ENCODE measurements around the gene DDX42.

The DDX42 gene

DNA sequence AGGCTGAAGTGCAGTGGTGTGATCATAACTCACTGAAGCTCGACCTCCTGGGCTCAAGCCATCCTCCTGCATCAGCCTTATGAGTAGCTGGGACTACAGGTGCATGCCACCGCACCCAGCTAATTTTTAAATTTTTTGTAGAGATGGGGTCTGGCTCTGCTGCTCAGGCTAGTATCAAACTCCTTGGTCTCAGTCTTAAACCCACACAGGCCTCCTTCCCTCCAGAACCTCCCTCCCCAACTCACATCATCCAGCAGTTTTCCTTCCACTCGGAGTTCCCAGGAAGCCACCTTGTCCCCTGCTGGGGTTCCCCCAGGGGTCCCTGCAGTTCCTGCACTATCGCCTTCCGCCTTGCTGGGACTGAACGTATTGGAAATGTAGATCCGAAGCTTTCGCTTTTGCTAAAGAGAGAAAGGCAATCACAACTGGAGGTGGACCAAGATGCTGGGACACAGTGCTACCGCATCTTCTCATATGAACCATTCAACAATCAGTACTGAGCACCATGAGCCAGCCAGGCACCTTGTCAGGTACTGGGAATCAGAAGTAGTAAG is 61.3 kb downstream of the DDX42 start:
- in situ Hi-C loops (cut with MboI; ENCODE audit: low sequenced_read_pairs, unreplicated experiment), result no loop called here
- DNase-seq (ENCODE audit: low spot score), result no peak
- TF ChIP-seq, protein P1, sequence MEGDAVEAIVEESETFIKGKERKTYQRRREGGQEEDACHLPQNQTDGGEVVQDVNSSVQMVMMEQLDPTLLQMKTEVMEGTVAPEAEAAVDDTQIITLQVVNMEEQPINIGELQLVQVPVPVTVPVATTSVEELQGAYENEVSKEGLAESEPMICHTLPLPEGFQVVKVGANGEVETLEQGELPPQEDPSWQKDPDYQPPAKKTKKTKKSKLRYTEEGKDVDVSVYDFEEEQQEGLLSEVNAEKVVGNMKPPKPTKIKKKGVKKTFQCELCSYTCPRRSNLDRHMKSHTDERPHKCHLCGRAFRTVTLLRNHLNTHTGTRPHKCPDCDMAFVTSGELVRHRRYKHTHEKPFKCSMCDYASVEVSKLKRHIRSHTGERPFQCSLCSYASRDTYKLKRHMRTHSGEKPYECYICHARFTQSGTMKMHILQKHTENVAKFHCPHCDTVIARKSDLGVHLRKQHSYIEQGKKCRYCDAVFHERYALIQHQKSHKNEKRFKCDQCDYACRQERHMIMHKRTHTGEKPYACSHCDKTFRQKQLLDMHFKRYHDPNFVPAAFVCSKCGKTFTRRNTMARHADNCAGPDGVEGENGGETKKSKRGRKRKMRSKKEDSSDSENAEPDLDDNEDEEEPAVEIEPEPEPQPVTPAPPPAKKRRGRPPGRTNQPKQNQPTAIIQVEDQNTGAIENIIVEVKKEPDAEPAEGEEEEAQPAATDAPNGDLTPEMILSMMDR (IDR thresholded peaks at IDR 0.05; ENCODE audit: borderline replicate concordance, control extremely low read depth, extremely low read depth, insufficient read depth, missing control alignments), result no peak

DNA sequence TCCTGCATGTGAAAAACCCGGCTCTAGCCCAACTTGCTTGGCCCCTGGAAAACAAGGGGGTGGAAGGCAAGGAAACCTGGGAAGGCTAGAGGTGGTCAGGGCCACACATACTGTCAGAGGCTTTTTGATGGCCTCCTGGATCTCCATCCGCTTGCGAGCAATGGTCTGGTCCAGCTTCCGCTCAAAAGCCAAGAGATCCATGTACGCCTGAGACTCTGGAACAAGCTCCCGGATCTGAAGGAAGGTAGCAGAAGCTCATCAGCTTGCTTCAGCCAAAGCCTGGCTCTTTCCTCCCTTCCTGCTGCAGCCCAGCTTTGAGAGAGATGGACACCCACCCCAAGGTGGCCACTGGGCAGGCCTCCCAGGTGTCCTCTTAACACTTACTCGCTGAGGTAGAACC is 62.8 kb downstream of the DDX42 start:
- TF ChIP-seq, protein P1 (IDR thresholded peaks at IDR 0.05; ENCODE audit: borderline replicate concordance, control extremely low read depth, extremely low read depth, insufficient read depth, missing control alignments), result no peak
- DNase-seq (ENCODE audit: low spot score), result no peak
- in situ Hi-C loops (cut with MboI; ENCODE audit: low sequenced_read_pairs, unreplicated experiment), result no loop called here

DNA sequence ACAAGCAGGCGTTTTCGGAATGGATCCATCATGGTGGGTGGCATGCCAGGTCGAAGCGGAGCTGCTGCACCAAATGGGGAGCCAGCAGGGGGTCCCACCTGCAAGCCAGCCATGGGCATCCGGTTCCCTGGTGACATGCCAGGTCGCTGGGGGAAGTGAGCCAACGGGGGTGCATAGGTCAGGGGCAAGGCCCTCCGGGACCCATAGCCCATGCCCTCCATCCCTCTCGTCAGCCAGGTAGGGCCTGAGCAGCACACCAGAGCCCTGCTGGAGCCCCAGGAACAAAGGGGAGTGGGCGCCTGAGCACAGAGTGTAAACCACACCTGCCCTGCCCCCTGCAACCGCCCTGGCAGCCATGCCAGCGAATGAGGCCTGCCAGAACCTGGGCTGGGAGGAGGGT is 63.5 kb downstream of the DDX42 start:
- no peak for DNase-seq (ENCODE audit: low spot score)
- TF ChIP-seq, protein P1 (IDR thresholded peaks at IDR 0.05; ENCODE audit: borderline replicate concordance, control extremely low read depth, extremely low read depth, insufficient read depth, missing control alignments), result no peak
- in situ Hi-C loops (cut with MboI; ENCODE audit: low sequenced_read_pairs, unreplicated experiment), result no loop called here

DNA sequence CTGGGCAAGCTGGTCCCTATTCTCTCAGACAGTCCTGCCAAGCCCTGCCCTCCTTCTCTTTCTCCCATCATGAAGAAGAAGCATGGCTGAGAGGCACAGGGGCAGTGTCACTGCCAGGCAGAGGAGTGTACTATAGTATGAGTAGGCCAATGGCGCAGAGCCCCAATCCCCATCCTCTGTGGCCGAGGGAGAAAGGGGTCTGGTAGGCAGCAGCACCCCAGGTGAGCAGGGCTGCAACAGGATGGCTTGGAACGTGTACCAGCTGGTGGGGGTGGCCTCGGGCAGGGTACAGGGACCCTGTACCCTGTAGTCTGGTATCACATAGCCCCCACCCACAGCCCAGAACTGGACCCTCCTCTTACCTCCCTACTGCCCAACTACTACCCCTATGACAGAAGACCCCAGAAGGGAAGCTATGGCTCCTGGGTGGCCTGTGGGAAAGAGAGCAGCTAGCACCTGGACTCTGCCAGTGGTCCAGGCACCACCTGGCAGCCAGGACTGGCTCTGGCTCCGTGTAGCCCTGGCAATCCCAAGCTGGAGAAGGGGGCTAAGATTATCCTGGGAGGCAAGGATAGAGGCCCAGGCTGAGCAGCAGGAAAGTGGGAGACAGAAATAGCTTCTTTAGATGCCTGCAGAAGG is 64.1 kb downstream of the DDX42 start:
- in situ Hi-C loops (cut with MboI; ENCODE audit: low sequenced_read_pairs, unreplicated experiment), result no loop called here

DNA sequence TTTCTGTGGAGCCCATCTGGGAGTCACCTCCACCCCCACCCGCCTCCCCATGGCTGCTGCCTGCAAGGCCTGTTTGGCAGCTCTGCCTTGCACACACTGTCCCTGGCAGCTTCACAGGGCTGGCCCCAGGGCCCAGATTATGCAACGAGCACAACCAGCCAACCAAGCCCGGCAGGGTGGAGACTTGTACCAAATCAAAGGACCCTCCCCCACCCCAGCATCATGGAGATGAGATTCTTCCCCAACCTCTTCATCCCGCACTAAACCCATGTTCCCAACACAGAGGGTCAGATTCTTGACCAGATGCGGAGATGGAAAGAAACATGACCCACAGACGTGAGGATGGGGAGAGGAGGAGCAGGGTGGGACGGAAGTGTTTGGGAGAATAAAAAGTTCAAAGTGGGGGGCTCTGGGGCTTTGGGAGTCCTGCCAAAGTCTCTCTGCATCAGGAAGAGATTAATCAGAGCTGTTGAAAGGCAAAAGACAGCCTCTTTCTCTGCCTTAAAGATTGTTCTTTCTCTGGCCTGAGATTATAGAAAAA is 64.7 kb downstream of the DDX42 start:
- in situ Hi-C loops (cut with MboI; ENCODE audit: low sequenced_read_pairs, unreplicated experiment), result no loop called here
- DNase-seq (ENCODE audit: low spot score), result no peak
- TF ChIP-seq, protein P1 (IDR thresholded peaks at IDR 0.05; ENCODE audit: borderline replicate concordance, control extremely low read depth, extremely low read depth, insufficient read depth, missing control alignments), result no peak

More for the DNA sequence above, 64.1 kb downstream of the DDX42 start:
- TF ChIP-seq, protein P1 (IDR thresholded peaks at IDR 0.05; ENCODE audit: borderline replicate concordance, control extremely low read depth, extremely low read depth, insufficient read depth, missing control alignments), result no peak
- no peak for DNase-seq (ENCODE audit: low spot score)

DNA sequence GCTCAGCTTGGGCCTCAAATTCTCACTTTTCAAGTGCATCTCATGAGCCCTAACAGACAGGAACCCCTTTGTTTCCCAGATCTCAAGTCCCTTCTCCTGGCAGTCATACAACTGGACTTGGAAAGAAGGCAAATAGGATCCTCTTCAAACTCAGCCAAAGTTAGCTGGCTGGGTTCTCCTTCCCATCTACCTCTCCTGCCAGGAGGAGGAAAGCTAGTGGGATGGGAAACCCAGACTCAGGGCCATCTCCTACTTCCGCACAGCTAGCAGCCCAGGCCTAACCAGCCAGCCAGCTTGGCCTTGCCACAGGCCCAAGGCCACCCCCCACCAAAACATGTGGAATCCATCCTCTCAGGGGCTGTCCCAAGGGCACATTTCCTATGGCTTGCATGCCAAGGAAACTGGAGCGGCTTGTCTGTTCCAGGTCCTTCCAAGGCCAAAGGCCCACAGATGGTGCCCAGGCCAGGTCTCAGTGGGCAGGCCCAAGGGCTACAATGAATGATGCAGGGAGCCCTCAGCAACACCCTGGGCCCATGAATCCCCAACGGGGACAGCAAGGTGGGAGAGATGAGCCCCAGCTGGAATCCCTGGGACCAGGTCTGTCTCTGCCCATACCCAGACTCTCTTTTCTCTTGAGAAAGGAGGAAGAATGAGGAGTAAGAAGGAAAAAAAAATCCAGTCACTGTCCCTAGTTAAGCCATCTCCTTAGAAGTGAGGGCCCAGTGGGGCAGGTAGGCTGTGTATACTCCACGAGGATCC is 66.8 kb downstream of the DDX42 start:
- no peak for DNase-seq (ENCODE audit: low spot score)
- TF ChIP-seq, protein P1 (IDR thresholded peaks at IDR 0.05; ENCODE audit: borderline replicate concordance, control extremely low read depth, extremely low read depth, insufficient read depth, missing control alignments), result no peak
- in situ Hi-C loops (cut with MboI; ENCODE audit: low sequenced_read_pairs, unreplicated experiment), result no loop called here
